ENCODE results near the gene SMARCA4.
A peak's percentile ranks its signal among the peaks of the same experiment; 100 is the strongest.

The SMARCA4 gene

GRCh38 chr19:10975374-10976130 lies 14.7 kb downstream of the SMARCA4 start:
- Histone ChIP-seq H3K27me3 (ENCODE audit: control insufficient read depth in 5 of 5, insufficient read depth in 4 of 5, low read length in 5 of 5) (no peaks in the 10 kb centered on the region), H3K4me3 (ENCODE audit: low read depth in 1 of 5, low read length in 5 of 5) (peak overlapping the region in 4 of 5 donors; percentile 35 to 46 (median 38)), H3K4me1 (ENCODE audit: control insufficient read depth in 5 of 5, insufficient read depth in 5 of 5, low read length in 5 of 5) (peaks cover 6 to 34% (median 31%) of the 10 kb centered on the region in 5 donors), H3K9me3 (ENCODE audit: control insufficient read depth in 5 of 5, low read length in 5 of 5) (no peaks in the 10 kb centered on the region), H3K36me3 (ENCODE audit: control insufficient read depth in 5 of 5, insufficient read depth in 5 of 5, low read length in 5 of 5) (no peaks in the 10 kb centered on the region), H3K9ac (ENCODE audit: low read length in 5 of 5) (peak overlapping the region in 4 of 5 donors; percentile 26 to 68 (median 66)), H3K27ac (ENCODE audit: low read depth, low read length) (peak overlapping the region; percentile 50)

- Histone ChIP-seq H3K4me3 (ENCODE audit: low read depth in 1 of 5, low read length in 5 of 5) (peak overlapping the region in 4 of 5 donors; percentile 35 to 46 (median 38)), H3K36me3 (ENCODE audit: control insufficient read depth in 5 of 5, insufficient read depth in 5 of 5, low read length in 5 of 5) (peaks cover 0 to 2% (median 0%) of the 10 kb centered on the region in 5 donors), H3K27ac (ENCODE audit: low read depth, low read length) (peak overlapping the region; percentile 50), H3K4me1 (ENCODE audit: control insufficient read depth in 5 of 5, insufficient read depth in 5 of 5, low read length in 5 of 5) (peaks cover 6 to 31% (median 31%) of the 10 kb centered on the region in 5 donors), H3K9me3 (ENCODE audit: control insufficient read depth in 5 of 5, low read length in 5 of 5) (no peaks in the 10 kb centered on the region), H3K27me3 (ENCODE audit: control insufficient read depth in 5 of 5, insufficient read depth in 4 of 5, low read length in 5 of 5) (no peaks in the 10 kb centered on the region), H3K9ac (ENCODE audit: low read length in 5 of 5) (peak overlapping the region in 4 of 5 donors; percentile 26 to 68 (median 66))
Measured at GRCh38 chr19:10976131-10976892, 15.5 kb downstream of the SMARCA4 start.

GRCh38 chr19:10977742-10978092 lies 16.9 kb downstream of the SMARCA4 start:
- H3K27ac ChIP-seq (ENCODE audit: low read depth, low read length), result no peak overlapping the region
- peaks cover 6 to 31% (median 29%) of the 10 kb centered on the region in 5 donors for H3K4me1 ChIP-seq (ENCODE audit: control insufficient read depth in 5 of 5, insufficient read depth in 5 of 5, low read length in 5 of 5)
- no peak overlapping the region for H3K4me3 ChIP-seq (ENCODE audit: low read depth in 1 of 5, low read length in 5 of 5)
- H3K27me3 ChIP-seq (ENCODE audit: control insufficient read depth in 5 of 5, insufficient read depth in 4 of 5, low read length in 5 of 5), result no peaks in the 10 kb centered on the region
- H3K9ac ChIP-seq (ENCODE audit: low read length in 5 of 5), result peak overlapping the region in 1 of 5 donors; percentile 37
- no peaks in the 10 kb centered on the region for H3K9me3 ChIP-seq (ENCODE audit: control insufficient read depth in 5 of 5, low read length in 5 of 5)
- H3K36me3 ChIP-seq (ENCODE audit: control insufficient read depth in 5 of 5, insufficient read depth in 5 of 5, low read length in 5 of 5), result peaks cover 0 to 2% (median 0%) of the 10 kb centered on the region in 5 donors

GRCh38 chr19:10979951-10980381 lies 19.1 kb downstream of the SMARCA4 start:
- peaks cover 6 to 32% (median 30%) of the 10 kb centered on the region in 5 donors for H3K4me1 ChIP-seq (ENCODE audit: control insufficient read depth in 5 of 5, insufficient read depth in 5 of 5, low read length in 5 of 5)
- no peaks in the 10 kb centered on the region for H3K9me3 ChIP-seq (ENCODE audit: control insufficient read depth in 5 of 5, low read length in 5 of 5)
- no peak overlapping the region for H3K4me3 ChIP-seq (ENCODE audit: low read depth in 1 of 5, low read length in 5 of 5)
- peaks cover 0 to 16% (median 9%) of the 10 kb centered on the region in 5 donors for H3K36me3 ChIP-seq (ENCODE audit: control insufficient read depth in 5 of 5, insufficient read depth in 5 of 5, low read length in 5 of 5)
- H3K9ac ChIP-seq (ENCODE audit: low read length in 5 of 5), result no peak overlapping the region
- H3K27ac ChIP-seq (ENCODE audit: low read depth, low read length), result no peak overlapping the region
- no peaks in the 10 kb centered on the region for H3K27me3 ChIP-seq (ENCODE audit: control insufficient read depth in 5 of 5, insufficient read depth in 4 of 5, low read length in 5 of 5)

GRCh38 chr19:10981252-10981895 lies 20.5 kb downstream of the SMARCA4 start:
- Histone ChIP-seq H3K27me3 (ENCODE audit: control insufficient read depth in 5 of 5, insufficient read depth in 4 of 5, low read length in 5 of 5) (no peaks in the 10 kb centered on the region), H3K4me1 (ENCODE audit: control insufficient read depth in 5 of 5, insufficient read depth in 5 of 5, low read length in 5 of 5) (peaks cover 2 to 18% (median 15%) of the 10 kb centered on the region in 5 donors), H3K27ac (ENCODE audit: low read depth, low read length) (no peak overlapping the region), H3K9ac (ENCODE audit: low read length in 5 of 5) (no peak overlapping the region), H3K36me3 (ENCODE audit: control insufficient read depth in 5 of 5, insufficient read depth in 5 of 5, low read length in 5 of 5) (peaks cover 0 to 31% (median 21%) of the 10 kb centered on the region in 5 donors), H3K9me3 (ENCODE audit: control insufficient read depth in 5 of 5, low read length in 5 of 5) (no peaks in the 10 kb centered on the region), H3K4me3 (ENCODE audit: low read depth in 1 of 5, low read length in 5 of 5) (no peak overlapping the region)

- peaks cover 0 to 47% (median 35%) of the 10 kb centered on the region in 5 donors for H3K36me3 ChIP-seq (ENCODE audit: control insufficient read depth in 5 of 5, insufficient read depth in 5 of 5, low read length in 5 of 5)
- no peaks in the 10 kb centered on the region for H3K27me3 ChIP-seq (ENCODE audit: control insufficient read depth in 5 of 5, insufficient read depth in 4 of 5, low read length in 5 of 5)
- H3K9me3 ChIP-seq (ENCODE audit: control insufficient read depth in 5 of 5, low read length in 5 of 5), result no peaks in the 10 kb centered on the region
- peak overlapping the region in 1 of 5 donors; percentile 7 for H3K9ac ChIP-seq (ENCODE audit: low read length in 5 of 5)
- H3K27ac ChIP-seq (ENCODE audit: low read depth, low read length), result no peak overlapping the region
- peaks cover 0 to 11% (median 2%) of the 10 kb centered on the region in 5 donors for H3K4me1 ChIP-seq (ENCODE audit: control insufficient read depth in 5 of 5, insufficient read depth in 5 of 5, low read length in 5 of 5)
- no peak overlapping the region for H3K4me3 ChIP-seq (ENCODE audit: low read depth in 1 of 5, low read length in 5 of 5)
Measured at GRCh38 chr19:10983026-10983425, 22.2 kb downstream of the SMARCA4 start.

GRCh38 chr19:10984166-10984735 lies 23.4 kb downstream of the SMARCA4 start:
- H3K27ac ChIP-seq (ENCODE audit: low read depth, low read length), result no peak overlapping the region
- no peaks in the 10 kb centered on the region for H3K27me3 ChIP-seq (ENCODE audit: control insufficient read depth in 5 of 5, insufficient read depth in 4 of 5, low read length in 5 of 5)
- H3K36me3 ChIP-seq (ENCODE audit: control insufficient read depth in 5 of 5, insufficient read depth in 5 of 5, low read length in 5 of 5), result peaks cover 0 to 59% (median 47%) of the 10 kb centered on the region in 5 donors
- H3K9ac ChIP-seq (ENCODE audit: low read length in 5 of 5), result no peak overlapping the region
- no peaks in the 10 kb centered on the region for H3K9me3 ChIP-seq (ENCODE audit: control insufficient read depth in 5 of 5, low read length in 5 of 5)
- no peak overlapping the region for H3K4me3 ChIP-seq (ENCODE audit: low read depth in 1 of 5, low read length in 5 of 5)
- H3K4me1 ChIP-seq (ENCODE audit: control insufficient read depth in 5 of 5, insufficient read depth in 5 of 5, low read length in 5 of 5), result peaks cover 0 to 11% (median 2%) of the 10 kb centered on the region in 5 donors

- peaks cover 0 to 5% (median 0%) of the 10 kb centered on the region in 5 donors for H3K4me1 ChIP-seq (ENCODE audit: control insufficient read depth in 5 of 5, insufficient read depth in 5 of 5, low read length in 5 of 5)
- no peaks in the 10 kb centered on the region for H3K9me3 ChIP-seq (ENCODE audit: control insufficient read depth in 5 of 5, low read length in 5 of 5)
- H3K9ac ChIP-seq (ENCODE audit: low read length in 5 of 5), result no peak overlapping the region
- no peaks in the 10 kb centered on the region for H3K27me3 ChIP-seq (ENCODE audit: control insufficient read depth in 5 of 5, insufficient read depth in 4 of 5, low read length in 5 of 5)
- peaks cover 0 to 71% (median 58%) of the 10 kb centered on the region in 5 donors for H3K36me3 ChIP-seq (ENCODE audit: control insufficient read depth in 5 of 5, insufficient read depth in 5 of 5, low read length in 5 of 5)
- H3K27ac ChIP-seq (ENCODE audit: low read depth, low read length), result no peak overlapping the region
- H3K4me3 ChIP-seq (ENCODE audit: low read depth in 1 of 5, low read length in 5 of 5), result no peak overlapping the region
Measured at GRCh38 chr19:10985502-10985901, 24.7 kb downstream of the SMARCA4 start.

GRCh38 chr19:10986301-10987127 lies 25.7 kb downstream of the SMARCA4 start:
- Histone ChIP-seq H3K27ac (ENCODE audit: low read depth, low read length) (no peak overlapping the region), H3K9me3 (ENCODE audit: control insufficient read depth in 5 of 5, low read length in 5 of 5) (no peaks in the 10 kb centered on the region), H3K4me1 (ENCODE audit: control insufficient read depth in 5 of 5, insufficient read depth in 5 of 5, low read length in 5 of 5) (peaks cover 0 to 5% (median 0%) of the 10 kb centered on the region in 5 donors), H3K9ac (ENCODE audit: low read length in 5 of 5) (no peak overlapping the region), H3K4me3 (ENCODE audit: low read depth in 1 of 5, low read length in 5 of 5) (no peak overlapping the region), H3K36me3 (ENCODE audit: control insufficient read depth in 5 of 5, insufficient read depth in 5 of 5, low read length in 5 of 5) (peaks cover 0 to 79% (median 68%) of the 10 kb centered on the region in 5 donors), H3K27me3 (ENCODE audit: control insufficient read depth in 5 of 5, insufficient read depth in 4 of 5, low read length in 5 of 5) (no peaks in the 10 kb centered on the region)

All from subcutaneous abdominal adipose tissue (tissue), 5 donors.